SU-DHL-6 (cell line): Measurements from ENCODE around the gene PSME2.

Source experiments
- H2AFZ ChIP-seq: fragments of 200-600 bp; sonication (generic); 2 replicates; pipeline ENCODE4 v1.6.1; 2014; ENCODE audit warnings: low read depth, mild to moderate bottlenecking, moderate library complexity, mixed read lengths, antibody characterized with exemption, low read length; ENCODE audit not compliant: severe bottlenecking
- H3F3A ChIP-seq: fragments of 200-600 bp; shearing (Covaris generic); 2 replicates; pipeline ENCODE4 v1.6.0; 2016; ENCODE audit warnings: antibody characterized with exemption, mild to moderate bottlenecking; ENCODE audit not compliant: insufficient read depth
- H3K27ac ChIP-seq: fragments of 200-600 bp; sonication (generic); 2 replicates; pipeline ENCODE4 v1.5.1; 2016; ENCODE audit warnings: low read depth, mild to moderate bottlenecking, low read length, moderate library complexity, mixed read lengths
- H3K27me3 ChIP-seq: fragments of 200-600 bp; sonication (generic), shearing (Covaris generic); 2 replicates; pipeline ENCODE4 v1.6.0; 2014; ENCODE audit warnings: mild to moderate bottlenecking, low read length
- H3K36me3 ChIP-seq: fragments of 200-600 bp; sonication (generic); 2 replicates; pipeline ENCODE4 v1.6.1; 2014; ENCODE audit warnings: mild to moderate bottlenecking, low read length, mixed read lengths
- H3K4me2 ChIP-seq: fragments of 300-600, 200-600 bp; shearing (Covaris generic), sonication (generic); 2 replicates; pipeline ENCODE4 v1.6.0; 2014; ENCODE audit warnings: low read length, low read depth, mild to moderate bottlenecking; ENCODE audit not compliant: poor library complexity, severe bottlenecking
- H3K4me3 ChIP-seq: fragments of 200-600 bp; sonication (generic); 2 replicates; pipeline ENCODE4 v1.5.1; 2014; ENCODE audit warnings: antibody characterized with exemption, low read length, mild to moderate bottlenecking, mixed read lengths; ENCODE audit not compliant: insufficient read depth, poor library complexity, severe bottlenecking
- H3K79me2 ChIP-seq: fragments of 200-600 bp; sonication (generic); 2 replicates; pipeline ENCODE4 v1.6.1; 2014; ENCODE audit warnings: mild to moderate bottlenecking, low read length, moderate library complexity; ENCODE audit not compliant: insufficient read depth
- H3K9ac ChIP-seq: fragments of 200-600 bp; sonication (generic); 2 replicates; pipeline ENCODE4 v1.7.0; 2014; ENCODE audit warnings: mild to moderate bottlenecking, low read length
- H3K9me2 ChIP-seq: fragments of 200-600 bp; sonication (generic); replicated peaks from 2 replicates; pipeline ENCODE4 v1.6.1; 2014; ENCODE audit warnings: low read length; ENCODE audit not compliant: insufficient read depth
- H3K9me3 ChIP-seq: fragments of 200-600 bp; sonication (generic); 2 replicates; pipeline ENCODE4 v1.6.1; 2014; ENCODE audit warnings: low read length, mixed read lengths; ENCODE audit not compliant: insufficient read depth
- H4K20me1 ChIP-seq: fragments of 200-600 bp; sonication (generic); 2 replicates; pipeline ENCODE4 v1.6.1; 2014; ENCODE audit warnings: low read depth, mild to moderate bottlenecking, antibody characterized with exemption, low read length, moderate library complexity, mixed read lengths
- CTCF ChIP-seq: fragments of 200-600 bp; sonication (generic); IDR thresholded peaks from one replicate; pipeline ENCODE4 v1.5.1; 2017; ENCODE audit warnings: antibody characterized with exemption, mild to moderate bottlenecking, low read length, moderate library complexity; ENCODE audit not compliant: insufficient read depth, poor library complexity, severe bottlenecking
- EZH2phosphoT487 ChIP-seq: fragments of 200-600 bp; sonication (generic), shearing (Covaris generic); conservative IDR thresholded peaks from 2 replicates; pipeline ENCODE4 v1.6.1; 2018; ENCODE audit warnings: mild to moderate bottlenecking, antibody characterized with exemption, low read length, moderate library complexity, mixed read lengths

Gene PSME2

GRCh38 chr14:24172261-24172860, 26.0 kb upstream of the PSME2 start:
- no peak overlapping the region for H3K4me3 ChIP-seq
- no peaks in the 10 kb centered on the region for H3K9me2 ChIP-seq
- H3K9me3 ChIP-seq = no peaks in the 10 kb centered on the region
- H3K27me3 ChIP-seq = no peaks in the 10 kb centered on the region
- no peaks in the 10 kb centered on the region for H4K20me1 ChIP-seq
- no peaks in the 10 kb centered on the region for H3K36me3 ChIP-seq
- no peak overlapping the region for H3K4me2 ChIP-seq
- H3F3A ChIP-seq = no peaks in the 10 kb centered on the region
- H3K9ac ChIP-seq = no peak overlapping the region
- no peaks in the 10 kb centered on the region for H3K79me2 ChIP-seq
- no peak overlapping the region for H3K27ac ChIP-seq
- no peak for TF ChIP-seq EZH2phosphoT487
- TF ChIP-seq CTCF = no peak
- H2AFZ ChIP-seq = no peak overlapping the region

- Histone ChIP-seq H3K36me3 (no peaks in the 10 kb centered on the region), H4K20me1 (no peaks in the 10 kb centered on the region), H3K27ac (no peak within 1 kb of the TSS), H2AFZ (no peak within 1 kb of the TSS), H3K9me3 (no peaks in the 10 kb centered on the region), H3K4me2 (no peak within 1 kb of the TSS), H3K9ac (no peak within 1 kb of the TSS), H3K27me3 (no peaks in the 10 kb centered on the region), H3K9me2 (no peaks in the 10 kb centered on the region), H3K79me2 (no peaks in the 10 kb centered on the region), H3K4me3 (no peak within 1 kb of the TSS), H3F3A (no peaks in the 10 kb centered on the region)
- TF ChIP-seq CTCF (no peak), EZH2phosphoT487 (no peak)
Measured at GRCh38 chr14:24171422-24172260, 25.2 kb upstream of the PSME2 start, which contains the start of gene REC8. Gene REC8 (plus strand): TSS chr14:24172080. CDS start chr14:24172553, 473 bp downstream.

- Histone ChIP-seq H4K20me1 (no peaks in the 10 kb centered on the region), H3K9ac (no peak overlapping the region), H3K4me2 (no peak overlapping the region), H3K4me3 (no peak overlapping the region), H3K79me2 (no peaks in the 10 kb centered on the region), H3K36me3 (no peaks in the 10 kb centered on the region), H2AFZ (no peak overlapping the region), H3K9me3 (no peaks in the 10 kb centered on the region), H3K27me3 (no peaks in the 10 kb centered on the region), H3F3A (no peaks in the 10 kb centered on the region), H3K27ac (no peak overlapping the region), H3K9me2 (no peaks in the 10 kb centered on the region)
- TF ChIP-seq EZH2phosphoT487 (no peak), CTCF (no peak)
Measured at GRCh38 chr14:24167469-24168114, 21.2 kb upstream of the PSME2 start.
